DOHH2 (cell line): ENCODE measurements around the gene B3GALT5.

Source experiments
- H3F3A ChIP-seq: fragments of 200-600 bp; sonication (generic), shearing (Covaris generic); 2 replicates; pipeline ENCODE4 v1.6.0; 2016; ENCODE audit warnings: antibody characterized with exemption, mild to moderate bottlenecking; ENCODE audit not compliant: control insufficient read depth, insufficient read depth
- H3K27ac ChIP-seq: fragments of 200-600 bp; sonication (generic); 2 replicates; pipeline ENCODE4 v1.5.1; 2014; ENCODE audit warnings: low read depth, mild to moderate bottlenecking, low read length, moderate library complexity
- H3K27me3 ChIP-seq: fragments of 200-600 bp; sonication (generic); 2 replicates; pipeline ENCODE4 v1.6.1; 2014; ENCODE audit warnings: mild to moderate bottlenecking, low read length, mixed read lengths; ENCODE audit not compliant: control insufficient read depth
- H3K36me3 ChIP-seq: fragments of 200-600 bp; sonication (generic); 2 replicates; pipeline ENCODE4 v1.6.1; 2014; ENCODE audit warnings: mild to moderate bottlenecking, low read length, moderate library complexity, mixed read lengths; ENCODE audit not compliant: control insufficient read depth
- H3K4me1 ChIP-seq: fragments of 200-600 bp; sonication (generic); 2 replicates; pipeline ENCODE4 v1.6.1; 2014; ENCODE audit warnings: mild to moderate bottlenecking, low read length, mixed read lengths; ENCODE audit not compliant: control insufficient read depth
- H3K4me2 ChIP-seq: fragments of 200-600 bp; sonication (generic); 2 replicates; pipeline ENCODE4 v1.6.0; 2014; ENCODE audit warnings: mild to moderate bottlenecking, low read length, moderate library complexity
- H3K4me3 ChIP-seq: fragments of 200-600 bp; sonication (generic); 2 replicates; pipeline ENCODE4 v1.5.1; 2014; ENCODE audit warnings: mild to moderate bottlenecking, low read length, mixed read lengths
- H3K79me2 ChIP-seq: fragments of 200-600 bp; sonication (generic); 2 replicates; pipeline ENCODE4 v1.6.1; 2014; ENCODE audit warnings: mild to moderate bottlenecking, low read length, mixed read lengths; ENCODE audit not compliant: control insufficient read depth
- H3K9me2 ChIP-seq: fragments of 200-600 bp; sonication (generic); replicated peaks from 2 replicates; pipeline ENCODE4 v1.6.1; 2014; ENCODE audit warnings: mild to moderate bottlenecking, low read length, mixed read lengths; ENCODE audit not compliant: control insufficient read depth
- H3K9me3 ChIP-seq: fragments of 200-600 bp; sonication (generic); 2 replicates; pipeline ENCODE4 v1.6.1; 2014; ENCODE audit warnings: antibody characterized with exemption, low read length, mixed read lengths; ENCODE audit not compliant: control insufficient read depth, insufficient read depth
- H4K20me1 ChIP-seq: fragments of 200-600 bp; sonication (generic); 2 replicates; pipeline ENCODE4 v1.6.0; 2014; ENCODE audit warnings: low read depth, mild to moderate bottlenecking, antibody characterized with exemption, low read length, moderate library complexity; ENCODE audit not compliant: control insufficient read depth, insufficient read depth
- EZH2phosphoT487 ChIP-seq: fragments of 200-600 bp; sonication (generic); IDR thresholded peaks from 2 replicates; pipeline ENCODE4 v1.6.1; 2017; ENCODE audit warnings: borderline replicate concordance, mild to moderate bottlenecking, antibody characterized with exemption, low read length, moderate library complexity, mixed read lengths
- TF ChIP-seq, protein P1 (sequence below): fragments of 200-600 bp; sonication (generic); IDR thresholded peaks from one replicate; pipeline ENCODE4 v1.5.1; 2014; ENCODE audit warnings: antibody characterized with exemption, mild to moderate bottlenecking, low read depth, low read length; ENCODE audit not compliant: poor library complexity, severe bottlenecking

B3GALT5 gene

GRCh38 chr21:39703578-39703977, 90.8 kb downstream of the B3GALT5 start:
- Histone ChIP-seq H3K4me1 (no peaks in the 10 kb centered on the region), H3F3A (no peaks in the 10 kb centered on the region), H4K20me1 (no peaks in the 10 kb centered on the region), H3K36me3 (no peaks in the 10 kb centered on the region), H3K4me3 (no peak overlapping the region), H3K9me3 (no peaks in the 10 kb centered on the region), H3K79me2 (no peaks in the 10 kb centered on the region), H3K27me3 (no peaks in the 10 kb centered on the region), H3K4me2 (no peak overlapping the region), H3K9me2 (no peaks in the 10 kb centered on the region), H3K27ac (no peak overlapping the region)
- no peak for TF ChIP-seq EZH2phosphoT487
- TF ChIP-seq, protein P1, sequence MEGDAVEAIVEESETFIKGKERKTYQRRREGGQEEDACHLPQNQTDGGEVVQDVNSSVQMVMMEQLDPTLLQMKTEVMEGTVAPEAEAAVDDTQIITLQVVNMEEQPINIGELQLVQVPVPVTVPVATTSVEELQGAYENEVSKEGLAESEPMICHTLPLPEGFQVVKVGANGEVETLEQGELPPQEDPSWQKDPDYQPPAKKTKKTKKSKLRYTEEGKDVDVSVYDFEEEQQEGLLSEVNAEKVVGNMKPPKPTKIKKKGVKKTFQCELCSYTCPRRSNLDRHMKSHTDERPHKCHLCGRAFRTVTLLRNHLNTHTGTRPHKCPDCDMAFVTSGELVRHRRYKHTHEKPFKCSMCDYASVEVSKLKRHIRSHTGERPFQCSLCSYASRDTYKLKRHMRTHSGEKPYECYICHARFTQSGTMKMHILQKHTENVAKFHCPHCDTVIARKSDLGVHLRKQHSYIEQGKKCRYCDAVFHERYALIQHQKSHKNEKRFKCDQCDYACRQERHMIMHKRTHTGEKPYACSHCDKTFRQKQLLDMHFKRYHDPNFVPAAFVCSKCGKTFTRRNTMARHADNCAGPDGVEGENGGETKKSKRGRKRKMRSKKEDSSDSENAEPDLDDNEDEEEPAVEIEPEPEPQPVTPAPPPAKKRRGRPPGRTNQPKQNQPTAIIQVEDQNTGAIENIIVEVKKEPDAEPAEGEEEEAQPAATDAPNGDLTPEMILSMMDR = no peak

DNA sequence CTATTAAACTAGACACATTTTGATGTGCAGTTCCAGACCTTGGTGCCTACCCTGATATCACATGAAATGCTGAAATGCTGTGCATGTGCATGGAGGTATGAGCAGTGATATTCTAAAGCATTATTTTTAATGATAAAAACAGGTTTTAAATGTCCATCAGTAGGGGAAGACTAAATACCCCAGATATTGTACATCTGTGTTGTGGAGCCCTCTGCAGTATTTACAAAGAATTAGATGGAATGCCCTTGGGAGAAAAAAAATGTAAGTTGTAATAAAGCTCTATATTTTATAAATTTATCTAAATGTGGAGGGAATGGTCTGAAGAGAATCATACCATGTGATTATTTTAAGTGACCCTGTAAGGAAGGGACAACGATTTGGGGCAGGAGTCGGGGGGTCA, 93.1 kb downstream of the B3GALT5 start:
- H3K4me1 ChIP-seq = no peaks in the 10 kb centered on the region
- H3K9me3 ChIP-seq = no peaks in the 10 kb centered on the region
- H3K27me3 ChIP-seq = no peaks in the 10 kb centered on the region
- H3K36me3 ChIP-seq = no peaks in the 10 kb centered on the region
- no peaks in the 10 kb centered on the region for H3K9me2 ChIP-seq
- H3K27ac ChIP-seq = no peak overlapping the region
- no peaks in the 10 kb centered on the region for H4K20me1 ChIP-seq
- H3K4me2 ChIP-seq = no peak overlapping the region
- H3K4me3 ChIP-seq = no peak overlapping the region
- H3F3A ChIP-seq = no peaks in the 10 kb centered on the region
- H3K79me2 ChIP-seq = no peaks in the 10 kb centered on the region
- TF ChIP-seq, protein P1 = no peak
- TF ChIP-seq EZH2phosphoT487 = no peak

GRCh38 chr21:39707316-39707715, 94.6 kb downstream of the B3GALT5 start:
- no peaks in the 10 kb centered on the region for H3K9me3 ChIP-seq
- no peaks in the 10 kb centered on the region for H3K4me1 ChIP-seq
- H3K79me2 ChIP-seq = no peaks in the 10 kb centered on the region
- no peak overlapping the region for H3K4me2 ChIP-seq
- H4K20me1 ChIP-seq = no peaks in the 10 kb centered on the region
- no peak overlapping the region for H3K4me3 ChIP-seq
- H3K36me3 ChIP-seq = no peaks in the 10 kb centered on the region
- H3F3A ChIP-seq = no peaks in the 10 kb centered on the region
- no peaks in the 10 kb centered on the region for H3K27me3 ChIP-seq
- H3K27ac ChIP-seq = no peak overlapping the region
- H3K9me2 ChIP-seq = no peaks in the 10 kb centered on the region
- TF ChIP-seq, protein P1 = no peak
- no peak for TF ChIP-seq EZH2phosphoT487

GRCh38 chr21:39710866-39711265, 98.1 kb downstream of the B3GALT5 start:
- TF ChIP-seq EZH2phosphoT487 = no peak
- TF ChIP-seq, protein P1 = no peak
- no peaks in the 10 kb centered on the region for H3K4me1 ChIP-seq
- no peaks in the 10 kb centered on the region for H4K20me1 ChIP-seq
- H3K9me2 ChIP-seq = no peaks in the 10 kb centered on the region
- no peaks in the 10 kb centered on the region for H3K27me3 ChIP-seq
- no peak overlapping the region for H3K4me2 ChIP-seq
- no peaks in the 10 kb centered on the region for H3K9me3 ChIP-seq
- no peaks in the 10 kb centered on the region for H3K79me2 ChIP-seq
- H3K27ac ChIP-seq = no peak overlapping the region
- H3K36me3 ChIP-seq = no peaks in the 10 kb centered on the region
- no peaks in the 10 kb centered on the region for H3F3A ChIP-seq
- no peak overlapping the region for H3K4me3 ChIP-seq
